Karpas-422 (cell line): ENCODE results near the gene EFR3B. TPM values are rescaled to one million over a fixed set of nuclear protein-coding genes. Genes with fewer than 3 reads are reported as not detected.
"Not testable (repeated sequence)": the region's sequence is repeated elsewhere in the genome, so short reads cannot be mapped to it uniquely, and the experiment has no call there.

Source experiments
- DNase-seq: peaks from one replicate; pipeline ENCODE4 v3.0.0-alpha.2; 2015
- H2AFZ ChIP-seq: fragments of 200-600 bp; sonication (generic); 2 replicates; pipeline ENCODE4 v1.6.1; 2014; ENCODE audit warnings: antibody characterized with exemption, low read length, mixed read lengths
- H3K27ac ChIP-seq: fragments of 200-600 bp; sonication (generic); 2 replicates; pipeline ENCODE4 v1.5.1; 2014; ENCODE audit warnings: mild to moderate bottlenecking, low read length, moderate library complexity
- H3K27me3 ChIP-seq: fragments of 200-600 bp; sonication (generic); 2 replicates; pipeline ENCODE4 v1.6.1; 2014; ENCODE audit warnings: low read length, mixed read lengths
- H3K36me3 ChIP-seq: fragments of 200-600 bp; sonication (generic); 2 replicates; pipeline ENCODE4 v1.6.1; 2014; ENCODE audit warnings: low read length, mixed read lengths; ENCODE audit not compliant: insufficient read depth
- H3K4me1 ChIP-seq: fragments of 200-600 bp; sonication (generic); 2 replicates; pipeline ENCODE4 v1.6.1; 2014; ENCODE audit warnings: mild to moderate bottlenecking, low read length, mixed read lengths
- H3K4me2 ChIP-seq: fragments of 200-600 bp; sonication (generic); 2 replicates; pipeline ENCODE4 v1.6.1; 2014; ENCODE audit warnings: low read length, low read depth, mild to moderate bottlenecking; ENCODE audit not compliant: poor library complexity, severe bottlenecking
- H3K4me3 ChIP-seq: fragments of 200-600 bp; sonication (generic); 2 replicates; pipeline ENCODE4 v1.5.1; 2014; ENCODE audit warnings: mild to moderate bottlenecking, antibody characterized with exemption, low read length, mixed read lengths
- H3K79me2 ChIP-seq: fragments of 200-600 bp; sonication (generic); 2 replicates; pipeline ENCODE4 v1.6.1; 2014; ENCODE audit warnings: mild to moderate bottlenecking, low read length, mixed read lengths
- H3K9ac ChIP-seq: fragments of 200-600 bp; sonication (generic); 2 replicates; pipeline ENCODE4 v1.6.0; 2014; ENCODE audit warnings: low read length
- H3K9me2 ChIP-seq: fragments of 200-600 bp; sonication (generic), shearing (Covaris generic); replicated peaks from 2 replicates; pipeline ENCODE4 v1.6.0; 2014; ENCODE audit warnings: mild to moderate bottlenecking, low read length, moderate library complexity; ENCODE audit not compliant: insufficient read depth
- H3K9me3 ChIP-seq: fragments of 300-700, 200-600 bp; sonication (generic); 2 replicates; pipeline ENCODE4 v1.6.1; 2014; ENCODE audit warnings: low read length, mixed read lengths
- H4K20me1 ChIP-seq: fragments of 200-600 bp; sonication (generic); 2 replicates; pipeline ENCODE4 v1.6.1; 2014; ENCODE audit warnings: mild to moderate bottlenecking, antibody characterized with exemption, low read length, low read depth; ENCODE audit not compliant: insufficient read depth
- total RNA-seq: library from RNA; depleted of rRNA; stranded (reverse); fragments of >200 nt; shearing (Covaris generic); gene quantifications from 2 replicates; pipeline ENCODE4 v1.2.3, GENCODE V29; 2014; ENCODE audit warnings: low replicate concordance

The EFR3B gene
- total RNA-seq, 1 experiment from 2014 or later = 0.22 TPM

- Histone ChIP-seq H3K79me2 (no peaks in the 10 kb centered on the region), H3K36me3 (no peaks in the 10 kb centered on the region), H2AFZ (no peak overlapping the region), H3K9me3 (no peaks in the 10 kb centered on the region), H3K4me3 (no peak overlapping the region), H3K4me2 (no peak overlapping the region), H3K27me3 (no peaks in the 10 kb centered on the region), H3K27ac (no peak overlapping the region), H3K9ac (no peak overlapping the region), H4K20me1 (no peaks in the 10 kb centered on the region), H3K4me1 (no peaks in the 10 kb centered on the region), H3K9me2 (no peaks in the 10 kb centered on the region)
- no peak for DNase-seq
These were observed 31.9 kb upstream of the EFR3B start for GRCh38 chr2:25009954-25010353.

- not testable (repeated sequence) for H3K4me3 ChIP-seq, H2AFZ ChIP-seq, H3K9me3 ChIP-seq, H3K9ac ChIP-seq, H3K27me3 ChIP-seq, DNase-seq, H3K36me3 ChIP-seq, H3K4me1 ChIP-seq, H3K4me2 ChIP-seq, H3K9me2 ChIP-seq, H4K20me1 ChIP-seq, H3K79me2 ChIP-seq, H3K27ac ChIP-seq
These were observed 30.5 kb upstream of the EFR3B start for GRCh38 chr2:25011342-25011741.

GRCh38 chr2:25014631-25015030, 27.2 kb upstream of the EFR3B start:
- Histone ChIP-seq H2AFZ (no peak overlapping the region), H3K9me2 (no peaks in the 10 kb centered on the region), H3K9me3 (no peaks in the 10 kb centered on the region), H3K79me2 (no peaks in the 10 kb centered on the region), H3K9ac (no peak overlapping the region), H3K27me3 (no peaks in the 10 kb centered on the region), H3K36me3 (no peaks in the 10 kb centered on the region), H3K4me2 (no peak overlapping the region), H4K20me1 (no peaks in the 10 kb centered on the region), H3K4me1 (peaks cover 13% of the 10 kb centered on the region), H3K4me3 (no peak overlapping the region), H3K27ac (no peak overlapping the region)
- no peak for DNase-seq

- H3K27me3 ChIP-seq = no peaks in the 10 kb centered on the region
- no peaks in the 10 kb centered on the region for H3K9me3 ChIP-seq
- H3K9me2 ChIP-seq = no peaks in the 10 kb centered on the region
- H3K79me2 ChIP-seq = no peaks in the 10 kb centered on the region
- H3K36me3 ChIP-seq = no peaks in the 10 kb centered on the region
- H3K9ac ChIP-seq = no peak overlapping the region
- H3K4me2 ChIP-seq = peak overlapping the region; percentile 9
- no peak overlapping the region for H2AFZ ChIP-seq
- no peak overlapping the region for H3K4me3 ChIP-seq
- no peak for DNase-seq
- H3K27ac ChIP-seq = no peak overlapping the region
- peaks cover 13% of the 10 kb centered on the region for H3K4me1 ChIP-seq
- no peaks in the 10 kb centered on the region for H4K20me1 ChIP-seq
These were observed 23.2 kb upstream of the EFR3B start for GRCh38 chr2:25018681-25019080.

GRCh38 chr2:25021791-25022362, 20.0 kb upstream of the EFR3B start:
- H3K79me2 ChIP-seq = no peaks in the 10 kb centered on the region
- no peaks in the 10 kb centered on the region for H3K36me3 ChIP-seq
- no peak for DNase-seq
- H3K27ac ChIP-seq = no peak overlapping the region
- H2AFZ ChIP-seq = no peak overlapping the region
- no peaks in the 10 kb centered on the region for H3K9me2 ChIP-seq
- H3K9ac ChIP-seq = no peak overlapping the region
- H3K4me3 ChIP-seq = no peak overlapping the region
- no peaks in the 10 kb centered on the region for H4K20me1 ChIP-seq
- H3K4me2 ChIP-seq = no peak overlapping the region
- H3K27me3 ChIP-seq = no peaks in the 10 kb centered on the region
- H3K4me1 ChIP-seq = peaks cover 13% of the 10 kb centered on the region
- no peaks in the 10 kb centered on the region for H3K9me3 ChIP-seq

- Histone ChIP-seq H3K9ac (no peak overlapping the region), H3K27ac (no peak overlapping the region), H3K79me2 (no peaks in the 10 kb centered on the region), H3K36me3 (no peaks in the 10 kb centered on the region), H3K9me2 (no peaks in the 10 kb centered on the region), H4K20me1 (no peaks in the 10 kb centered on the region), H2AFZ (no peak overlapping the region), H3K4me2 (no peak overlapping the region), H3K27me3 (no peaks in the 10 kb centered on the region), H3K4me3 (no peak overlapping the region), H3K9me3 (no peaks in the 10 kb centered on the region), H3K4me1 (peaks cover 6% of the 10 kb centered on the region)
- DNase-seq = no peak
These were observed 18.5 kb upstream of the EFR3B start for GRCh38 chr2:25023333-25023732.

- Histone ChIP-seq H3K27me3 (no peaks in the 10 kb centered on the region), H3K36me3 (no peaks in the 10 kb centered on the region), H3K4me3 (no peak overlapping the region), H3K27ac (no peak overlapping the region), H4K20me1 (no peaks in the 10 kb centered on the region), H3K4me1 (no peaks in the 10 kb centered on the region), H3K79me2 (no peaks in the 10 kb centered on the region), H3K9me3 (no peaks in the 10 kb centered on the region), H3K4me2 (no peak overlapping the region), H3K9me2 (no peaks in the 10 kb centered on the region), H2AFZ (no peak overlapping the region), H3K9ac (no peak overlapping the region)
- no peak for DNase-seq
These were observed 16.5 kb upstream of the EFR3B start for GRCh38 chr2:25025229-25026007.

GRCh38 chr2:25026008-25026530, 15.8 kb upstream of the EFR3B start:
- H3K36me3 ChIP-seq = no peaks in the 10 kb centered on the region
- no peak overlapping the region for H3K4me2 ChIP-seq
- H2AFZ ChIP-seq = no peak overlapping the region
- H3K9ac ChIP-seq = no peak overlapping the region
- H3K27me3 ChIP-seq = no peaks in the 10 kb centered on the region
- DNase-seq = no peak
- no peaks in the 10 kb centered on the region for H3K4me1 ChIP-seq
- no peak overlapping the region for H3K27ac ChIP-seq
- no peak overlapping the region for H3K4me3 ChIP-seq
- no peaks in the 10 kb centered on the region for H4K20me1 ChIP-seq
- H3K9me3 ChIP-seq = no peaks in the 10 kb centered on the region
- no peaks in the 10 kb centered on the region for H3K9me2 ChIP-seq
- H3K79me2 ChIP-seq = no peaks in the 10 kb centered on the region
